IPS-11a (cell line): ENCODE measurements around the gene SEMA5A.
"Not testable (repeated sequence)": the region's sequence is repeated elsewhere in the genome, so short reads cannot be mapped to it uniquely, and the experiment has no call there.

Experiments used
- H3K4me3 ChIP-seq: one replicate; pipeline ENCODE4 v1.5.1; 2013; ENCODE audit warnings: low read depth, low read length, control low read depth

The SEMA5A gene

DNA sequence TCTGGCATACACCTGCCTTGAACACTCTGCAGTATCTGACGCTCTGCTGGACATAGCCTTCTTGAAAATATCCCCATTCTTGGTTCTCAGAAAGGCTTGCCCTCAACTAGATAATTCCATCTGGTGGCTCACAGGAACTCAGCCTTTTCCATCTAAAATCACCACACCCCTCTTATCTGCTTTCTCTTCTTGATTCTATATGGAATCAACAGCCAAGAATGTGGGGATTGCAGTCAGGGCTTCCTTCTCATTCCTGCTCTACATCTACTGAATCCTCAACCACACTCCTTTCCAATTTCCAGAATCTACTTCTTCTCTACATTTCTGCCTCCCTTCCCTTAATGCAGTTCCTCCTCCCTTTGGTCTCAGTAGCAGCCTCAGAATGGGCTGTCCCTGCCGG, 170.1 kb downstream of the SEMA5A start:
- H3K4me3 ChIP-seq = no peak overlapping the region

DNA sequence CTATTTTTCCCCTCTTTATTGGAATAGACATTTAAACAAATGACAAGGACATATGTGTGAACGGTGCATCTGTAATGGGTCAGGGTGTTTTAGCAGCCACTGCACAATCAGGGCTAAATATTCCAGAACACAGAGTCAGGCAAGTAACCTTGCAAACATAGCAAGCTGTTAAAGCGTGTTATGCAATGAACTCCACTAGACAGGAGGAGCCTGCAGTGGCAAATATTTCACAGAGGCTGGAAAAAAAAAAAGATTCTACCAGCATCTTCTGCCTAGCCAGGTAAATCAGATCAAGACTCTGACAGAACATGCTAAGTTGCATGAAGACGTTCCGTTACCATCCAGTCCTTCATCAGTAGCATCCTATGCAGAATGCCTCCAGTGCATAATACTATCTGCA, 171.8 kb downstream of the SEMA5A start:
- H3K4me3 ChIP-seq = no peak overlapping the region

DNA sequence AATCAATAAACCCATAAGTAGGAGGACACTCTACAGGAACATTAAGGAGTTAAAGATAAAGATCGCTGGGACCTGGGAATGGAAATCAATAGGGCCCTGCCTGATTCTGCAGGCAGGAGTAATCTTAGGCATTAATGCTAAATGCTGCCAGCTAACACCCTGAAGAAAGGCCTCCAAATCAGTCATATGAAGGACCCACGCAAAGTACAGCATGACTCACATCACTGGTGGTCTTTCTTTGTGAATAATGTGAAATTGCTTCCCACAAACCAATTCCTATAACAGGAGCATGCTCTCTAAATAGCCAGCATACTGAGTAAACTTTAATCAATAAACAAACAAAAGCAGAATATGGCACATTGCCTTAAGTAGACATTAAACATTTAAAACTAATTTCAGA, 172.3 kb downstream of the SEMA5A start:
- H3K4me3 ChIP-seq = no peak overlapping the region

DNA sequence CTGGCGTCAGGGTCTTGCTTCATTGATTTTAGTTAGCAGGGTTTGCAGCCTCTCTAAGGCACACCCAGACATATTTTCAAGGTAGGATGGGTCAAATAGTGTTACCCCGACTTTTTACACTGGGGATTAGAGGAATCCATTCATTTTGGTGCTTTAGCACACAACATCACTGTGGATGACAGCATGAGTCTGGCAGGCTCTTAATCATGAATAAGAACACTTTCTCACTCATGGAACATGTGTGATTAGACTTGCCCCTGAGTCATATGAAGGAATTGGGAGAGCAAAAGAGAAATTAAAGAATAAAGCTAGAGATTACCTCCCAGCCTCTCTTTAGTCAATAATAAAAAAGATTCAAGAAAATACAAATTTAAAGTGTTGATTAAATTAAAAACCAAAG, 175.6 kb downstream of the SEMA5A start:
- H3K4me3 ChIP-seq = no peak overlapping the region

DNA sequence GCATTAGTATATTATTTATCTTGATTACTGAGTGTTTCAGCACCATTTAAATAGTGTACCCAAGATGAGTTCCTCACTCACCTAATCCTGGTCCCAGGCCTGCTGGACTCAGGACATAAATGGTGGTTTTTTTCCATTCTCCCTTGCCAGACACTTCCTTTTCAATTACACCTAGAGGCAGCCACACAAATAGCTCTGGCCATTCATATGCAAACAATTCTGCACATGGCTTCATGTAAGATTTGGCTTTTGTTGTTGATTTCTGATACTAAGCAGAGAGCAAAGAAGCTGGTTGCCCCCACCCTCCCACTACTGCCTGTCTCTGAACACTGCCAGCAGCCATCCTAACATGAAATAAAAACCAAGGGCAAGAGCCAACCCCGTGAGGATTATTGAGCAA, 180.4 kb downstream of the SEMA5A start:
- H3K4me3 ChIP-seq = no peak overlapping the region

DNA sequence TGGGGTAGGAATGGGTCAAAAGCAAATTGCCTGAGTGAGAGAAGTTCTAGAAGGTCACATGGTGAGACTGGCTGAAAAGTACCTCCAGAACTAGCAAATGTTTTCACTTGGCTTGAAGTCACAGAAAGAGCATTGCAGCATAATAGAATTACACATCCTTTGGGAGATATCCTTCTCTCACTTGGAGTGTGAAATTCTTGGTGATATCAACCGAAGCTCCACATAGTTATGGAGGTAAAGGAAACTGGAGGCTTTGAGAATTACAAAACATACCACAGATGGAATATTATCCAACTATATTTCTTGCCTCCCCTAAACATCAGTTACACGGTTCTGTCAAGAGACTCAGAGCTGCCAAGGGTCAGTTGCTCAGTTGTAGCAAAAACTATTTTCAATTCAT, 182.4 kb downstream of the SEMA5A start:
- H3K4me3 ChIP-seq = no peak overlapping the region

DNA sequence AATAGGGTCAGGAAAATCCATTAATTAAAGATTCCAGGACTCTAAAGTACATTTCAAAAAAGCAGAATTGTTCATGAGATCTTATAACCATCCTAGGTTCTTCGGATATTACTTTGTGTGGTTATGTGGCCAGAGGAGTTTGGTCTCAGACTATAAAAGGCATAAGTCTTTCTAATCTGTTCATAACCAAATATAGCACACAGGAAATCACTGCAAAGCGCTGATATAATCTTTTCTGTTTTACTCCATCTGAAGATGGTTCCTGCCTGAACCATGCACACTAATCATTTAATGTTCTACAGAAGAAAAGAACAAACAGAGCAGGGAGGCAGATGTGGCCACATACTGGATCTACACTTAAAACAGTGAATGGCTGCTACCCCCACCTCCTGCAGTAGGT, 182.8 kb downstream of the SEMA5A start:
- H3K4me3 ChIP-seq = no peak overlapping the region

DNA sequence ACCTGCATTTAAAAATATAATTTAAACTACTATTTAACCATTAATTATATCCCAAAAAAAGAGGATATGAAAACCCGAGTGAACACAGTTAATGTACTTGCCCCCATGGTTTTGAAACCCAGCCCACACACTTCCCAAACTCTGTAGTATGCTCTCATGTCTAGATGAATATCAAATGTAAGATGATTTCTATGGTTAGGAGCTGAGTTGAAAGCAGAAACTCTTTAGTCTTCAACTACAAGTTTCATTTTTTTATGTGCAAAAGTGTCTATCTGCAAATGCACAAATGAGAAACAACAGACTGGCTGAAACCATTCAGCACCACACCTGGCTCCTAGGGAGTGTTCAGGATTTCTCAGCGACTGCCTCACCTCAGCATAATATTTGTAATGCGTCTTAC, 183.3 kb downstream of the SEMA5A start:
- H3K4me3 ChIP-seq = no peak overlapping the region

DNA sequence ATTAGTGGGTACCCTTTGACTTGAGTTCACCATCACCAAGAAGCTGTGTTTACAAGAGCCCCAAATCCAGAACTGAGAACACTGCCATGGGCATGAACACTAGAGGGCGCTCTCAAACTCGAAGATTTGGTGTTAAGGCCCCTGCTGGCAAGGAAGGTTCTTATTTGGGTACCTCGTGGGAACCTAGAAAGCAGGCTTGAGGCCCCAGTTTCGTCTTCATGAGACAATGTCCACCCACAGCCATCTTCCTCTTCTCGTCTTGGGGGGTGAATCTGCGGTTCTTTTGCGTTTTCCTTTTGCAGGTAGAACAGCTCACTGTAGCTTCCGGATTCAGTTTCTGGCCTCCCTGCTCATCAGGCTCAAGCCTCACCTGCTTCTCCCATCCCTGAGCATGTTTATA, 184.0 kb downstream of the SEMA5A start:
- H3K4me3 ChIP-seq = no peak overlapping the region

DNA sequence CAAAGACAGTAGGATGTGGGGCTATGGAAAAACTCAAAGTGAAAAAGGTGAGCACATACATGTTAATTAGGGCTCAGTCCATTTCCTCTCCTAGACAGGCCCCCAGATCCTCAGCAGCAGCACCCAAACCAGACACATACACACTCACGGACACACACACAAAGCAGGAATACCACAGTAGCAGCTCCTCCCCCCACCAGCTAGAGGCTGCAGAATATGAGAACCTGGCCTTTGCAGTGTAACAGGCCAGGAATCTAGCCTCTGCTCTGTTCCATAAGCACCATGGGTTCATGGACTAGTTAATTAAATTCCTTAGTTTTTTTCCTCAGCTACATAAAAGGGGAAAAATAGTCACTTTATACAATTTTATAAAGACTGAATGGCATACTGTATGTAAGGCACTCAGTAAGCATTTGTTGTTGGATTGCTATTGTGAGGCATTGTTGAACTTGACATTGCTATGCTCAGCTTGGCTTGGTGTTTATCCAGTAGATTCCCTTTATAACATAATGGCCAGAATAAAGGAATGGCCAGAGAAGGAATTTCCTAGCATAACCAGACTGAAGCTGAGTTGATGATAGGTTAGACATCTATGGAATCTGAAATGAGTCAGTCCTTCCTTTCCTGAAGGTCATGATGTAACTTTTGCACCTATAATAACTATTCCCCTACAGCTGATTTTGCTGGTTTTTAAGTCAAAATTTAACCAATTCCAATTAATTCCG, 186.8 kb downstream of the SEMA5A start:
- H3K4me3 ChIP-seq = no peak overlapping the region

DNA sequence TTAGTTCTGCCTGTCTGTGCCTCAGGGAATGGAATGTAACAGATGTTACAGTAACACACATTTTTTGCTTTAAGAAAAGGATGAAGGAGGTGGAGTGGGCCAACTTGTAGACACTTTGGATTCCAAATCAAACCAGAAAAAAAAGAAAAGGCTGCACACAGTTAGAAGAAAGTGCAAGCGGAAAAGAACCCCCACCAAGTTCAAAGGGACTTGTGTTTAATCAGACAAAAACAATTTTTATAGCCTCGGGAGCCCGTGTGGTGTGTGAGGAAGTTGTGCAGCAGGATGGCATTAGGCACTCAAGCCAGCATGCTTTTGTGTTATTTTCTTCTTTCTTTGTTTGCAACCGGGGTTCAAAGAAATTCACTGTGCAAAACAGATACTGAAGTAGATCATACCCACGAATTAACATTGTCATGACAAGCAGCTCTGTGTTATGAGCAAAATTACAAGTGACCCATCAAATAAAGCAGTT, 189.5 kb downstream of the SEMA5A start:
- no peak overlapping the region for H3K4me3 ChIP-seq

DNA sequence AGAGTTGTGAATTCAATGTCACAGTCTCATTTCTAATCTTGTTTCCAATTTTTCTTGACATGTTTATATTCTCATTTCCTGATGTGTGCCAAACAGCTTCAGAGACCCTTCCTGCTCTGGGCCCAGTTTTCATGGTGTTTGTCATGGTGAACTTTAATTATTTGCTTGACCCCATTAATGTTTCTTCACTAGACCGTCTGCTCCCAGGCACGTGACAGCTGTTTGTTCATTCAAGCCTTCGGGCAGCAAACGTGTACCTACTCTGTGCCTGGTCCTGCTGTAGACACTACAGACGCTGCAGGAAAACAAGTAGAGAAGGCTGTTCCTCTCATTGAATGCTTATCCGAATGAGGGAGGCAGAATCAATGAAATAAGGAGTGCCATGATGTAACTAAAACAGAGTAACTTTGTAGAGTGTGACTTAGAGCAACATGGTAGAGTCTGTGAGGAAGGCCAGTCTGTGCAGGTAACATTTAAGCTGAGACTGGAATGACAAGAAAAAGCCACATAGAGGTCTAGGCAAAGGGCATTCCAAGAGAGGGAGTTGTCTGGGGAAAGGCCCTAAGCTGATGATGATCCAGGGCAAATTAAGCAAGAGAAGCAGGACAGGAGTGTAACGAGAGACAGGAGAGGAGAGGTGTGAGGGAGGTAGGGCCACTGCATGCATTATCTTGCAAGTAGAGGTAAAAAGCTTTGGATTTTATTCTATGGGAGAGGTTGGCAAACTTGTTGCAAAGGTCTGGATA, 191.4 kb downstream of the SEMA5A start:
- H3K4me3 ChIP-seq = no peak overlapping the region

DNA sequence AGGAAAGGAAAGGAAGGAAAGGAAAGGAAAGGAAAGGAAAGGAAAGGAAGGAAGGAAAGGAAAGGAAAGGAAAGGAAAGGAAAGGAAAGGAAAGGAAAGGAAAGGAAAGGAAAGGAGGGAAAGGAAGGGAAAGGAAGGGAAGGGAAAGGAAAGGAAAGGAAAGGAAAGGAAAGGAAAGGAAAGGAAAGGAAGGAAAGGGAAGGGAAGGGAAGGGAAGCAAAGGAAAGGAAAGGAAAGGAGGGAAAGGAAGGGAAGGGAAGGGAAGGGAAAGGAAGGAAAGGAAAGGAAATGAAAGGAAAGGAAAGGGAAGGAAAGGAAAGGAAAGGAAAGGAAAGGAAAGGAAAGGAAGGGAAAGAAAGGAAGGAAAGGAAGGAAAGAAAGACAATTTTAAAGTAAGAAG, 192.8 kb downstream of the SEMA5A start:
- H3K4me3 ChIP-seq = not testable (repeated sequence)

DNA sequence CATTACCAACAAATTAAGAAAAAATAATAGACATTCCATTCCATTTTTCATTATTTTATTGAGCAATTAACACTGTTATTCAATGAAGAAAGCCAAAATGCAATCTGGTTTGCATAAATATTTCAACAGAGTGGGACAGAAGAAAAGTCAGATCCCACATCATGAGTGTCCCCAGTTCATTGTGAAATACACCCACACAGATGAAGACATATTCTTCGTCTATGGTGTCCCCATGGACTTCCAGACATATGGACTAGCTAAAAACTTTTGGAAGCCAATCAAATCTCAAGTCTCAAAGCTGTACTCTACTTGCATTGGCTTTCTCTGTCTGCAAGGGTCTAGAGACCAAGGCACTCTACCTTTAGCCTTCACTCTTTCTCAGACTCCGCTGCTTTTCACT, 194.3 kb downstream of the SEMA5A start:
- no peak overlapping the region for H3K4me3 ChIP-seq

DNA sequence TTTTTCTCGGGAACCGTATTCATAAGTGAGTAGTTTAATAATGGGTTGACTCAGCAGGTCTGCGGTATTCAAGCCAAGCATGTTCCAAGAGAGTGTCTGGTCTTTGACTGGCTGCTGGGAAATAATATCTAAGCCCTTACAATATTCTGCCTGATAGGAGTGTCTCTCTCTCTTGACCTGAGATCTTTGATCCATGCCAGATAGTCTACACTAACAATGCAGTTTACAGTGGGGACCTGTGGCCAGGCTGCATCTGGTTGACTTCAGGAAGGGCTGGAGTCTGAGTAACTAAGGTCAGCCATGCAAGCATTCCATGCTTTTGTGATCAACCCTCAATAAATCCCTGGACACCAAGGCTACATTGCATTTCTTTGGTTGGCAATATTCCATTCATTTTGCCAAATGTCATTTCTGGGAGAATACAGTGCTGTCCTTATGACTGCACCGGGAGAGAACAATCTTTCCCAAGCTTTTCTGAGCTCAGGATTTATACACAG, 195.5 kb downstream of the SEMA5A start:
- no peak overlapping the region for H3K4me3 ChIP-seq

DNA sequence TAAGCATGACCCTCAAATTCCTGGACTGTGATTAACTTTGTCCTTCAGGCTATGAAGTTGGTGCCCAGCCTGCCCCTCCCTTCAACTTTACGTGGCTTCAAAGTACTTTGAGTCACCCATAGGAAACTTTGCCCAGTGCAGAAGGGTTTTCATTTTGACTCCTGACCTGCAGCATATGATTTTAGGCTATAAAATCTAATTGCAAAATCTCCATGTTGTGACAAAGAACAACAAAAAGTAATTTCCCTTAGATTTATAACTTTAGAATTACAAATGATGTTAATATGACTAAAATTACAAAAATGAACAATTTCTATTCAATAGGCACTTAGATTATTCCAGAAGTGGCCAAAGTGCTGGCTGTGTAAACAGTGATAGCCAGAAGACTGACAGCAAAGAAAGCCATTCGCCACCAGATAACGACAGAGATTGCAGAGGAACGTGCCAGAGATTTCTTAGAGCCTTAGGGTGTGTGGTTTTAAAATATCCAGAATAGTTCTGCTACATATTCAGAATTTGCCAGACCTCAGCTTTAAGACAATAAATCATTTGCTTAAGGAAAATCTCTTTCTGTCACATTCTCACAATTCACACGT, 197.4 kb downstream of the SEMA5A start:
- H3K4me3 ChIP-seq = no peak overlapping the region

DNA sequence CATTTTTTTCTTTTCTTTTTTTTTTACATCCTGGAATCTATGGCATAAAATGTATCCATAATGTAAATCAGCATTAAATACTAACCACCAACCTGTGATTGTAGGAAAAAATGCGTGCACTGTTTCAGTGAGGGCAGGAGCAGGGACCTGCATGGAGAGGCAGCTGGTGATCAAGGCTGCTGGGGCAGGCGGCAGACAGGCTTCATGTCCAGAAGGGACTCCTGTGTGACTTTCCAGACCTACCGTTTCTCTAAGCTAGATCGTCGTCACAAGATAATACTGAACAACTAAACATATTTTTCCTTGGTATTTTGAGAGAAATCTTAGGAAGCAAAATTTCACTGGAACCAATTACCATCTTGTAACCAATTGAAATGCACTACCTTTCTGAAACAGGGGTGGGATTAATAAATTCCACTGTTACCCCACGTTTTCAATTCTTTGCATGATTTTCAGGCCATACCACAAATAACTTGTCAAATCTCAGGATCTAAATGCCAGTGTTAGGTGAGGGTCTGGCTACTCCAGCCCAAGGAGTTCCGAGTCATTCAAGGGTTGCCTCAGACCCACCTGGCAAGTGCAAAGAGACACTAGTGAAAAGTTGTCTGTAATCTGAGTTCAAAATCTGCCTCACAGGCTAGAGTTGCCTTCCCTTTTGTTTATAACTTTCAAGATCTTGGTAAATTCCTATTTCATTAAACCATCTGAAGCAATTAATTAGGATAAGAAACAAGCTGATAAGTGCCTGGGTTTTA, 198.2 kb downstream of the SEMA5A start:
- no peak overlapping the region for H3K4me3 ChIP-seq

DNA sequence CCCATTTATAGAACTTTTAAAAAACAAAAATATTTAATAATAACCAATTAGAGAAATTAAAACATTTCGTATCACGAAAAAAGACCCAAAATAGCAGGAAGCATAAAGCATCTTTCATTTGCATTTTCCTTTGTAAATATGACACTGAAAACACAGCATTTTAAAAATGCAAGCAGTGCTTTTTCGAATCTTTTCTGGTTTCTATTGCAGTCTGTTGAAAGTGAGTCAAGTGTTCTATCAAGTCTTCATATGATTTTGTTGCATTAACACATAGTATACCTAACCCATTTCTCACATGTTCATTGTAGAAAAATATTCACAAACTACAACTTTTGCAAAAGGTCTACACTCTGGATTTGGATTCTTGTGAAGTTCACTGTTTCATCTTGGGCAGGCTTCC, 198.8 kb downstream of the SEMA5A start:
- H3K4me3 ChIP-seq = no peak overlapping the region

DNA sequence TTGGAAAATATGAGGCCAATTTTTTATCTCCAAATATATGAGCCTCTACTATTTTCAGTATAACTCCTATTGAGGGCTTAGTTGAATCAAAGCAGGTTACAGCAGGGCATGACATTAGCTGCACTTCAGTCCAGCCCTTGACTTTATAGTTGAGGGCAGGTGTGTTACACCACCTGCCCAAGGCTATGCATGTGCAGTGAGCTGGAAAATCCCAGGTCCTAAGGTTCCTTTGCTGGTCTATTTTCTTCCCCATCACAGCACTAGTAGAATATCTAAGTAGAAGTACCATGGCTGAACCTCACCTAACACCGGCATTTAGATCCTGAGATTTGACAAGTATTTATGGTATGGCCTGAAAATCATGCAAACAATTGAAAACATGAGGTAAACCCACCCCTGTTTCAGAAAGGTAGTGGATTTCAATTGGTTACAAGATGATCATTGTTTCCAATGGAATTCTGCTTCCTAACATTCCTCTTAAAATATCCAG, 201.1 kb downstream of the SEMA5A start:
- no peak overlapping the region for H3K4me3 ChIP-seq

DNA sequence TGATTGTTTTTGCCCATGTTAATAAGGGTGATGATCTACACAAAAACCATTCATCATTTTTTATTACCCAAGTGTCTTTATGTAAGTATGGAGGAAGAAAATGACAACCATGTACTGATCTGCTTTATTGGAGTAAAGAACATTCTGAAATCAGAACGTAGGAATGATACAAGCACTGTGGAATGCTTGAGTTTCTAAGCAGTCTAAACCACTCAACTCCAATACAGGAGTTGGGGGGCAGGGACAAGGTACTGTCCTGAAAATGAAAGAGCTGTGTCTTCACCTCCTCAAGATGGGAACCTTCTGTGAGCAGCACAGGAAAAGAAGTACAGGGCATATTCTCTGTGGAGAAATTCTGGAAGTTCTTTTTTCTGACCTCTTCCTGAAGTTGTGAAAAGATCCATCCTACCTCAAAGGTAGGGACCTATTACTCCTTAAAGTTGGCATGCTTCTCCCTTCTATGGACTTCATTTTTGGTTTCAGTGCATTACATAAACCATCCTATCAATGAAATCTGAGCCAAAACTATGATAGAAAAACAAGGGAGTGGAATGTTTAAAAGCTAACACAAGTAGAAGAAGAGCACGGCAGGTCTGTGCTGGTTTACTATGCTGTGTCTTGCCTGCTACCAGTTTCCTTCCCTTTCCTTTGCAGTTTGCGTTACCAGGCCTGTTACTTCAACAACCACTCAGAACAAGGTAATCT, 202.6 kb downstream of the SEMA5A start:
- no peak overlapping the region for H3K4me3 ChIP-seq
